Measurements from ENCODE around the gene WT1.

The WT1 gene

DNA sequence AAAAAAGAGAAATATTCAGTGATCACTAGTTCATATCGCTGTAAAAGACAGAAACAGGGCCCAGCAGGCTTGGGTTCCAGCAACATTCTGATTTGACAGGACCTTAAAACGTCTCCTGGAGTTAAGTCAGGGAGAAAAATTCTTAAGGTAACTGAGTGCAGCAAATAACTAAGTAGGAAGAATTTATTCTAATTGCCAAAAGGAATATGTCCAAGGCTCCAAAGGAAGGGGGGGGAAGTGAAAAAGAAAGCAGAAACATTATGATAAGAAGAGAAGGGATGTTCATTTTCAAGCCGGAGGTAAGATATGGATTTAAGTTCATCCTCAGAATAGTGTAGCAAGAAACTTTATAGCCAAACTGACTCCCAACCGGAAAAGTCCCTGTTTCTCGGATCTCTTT, 90.4 kb downstream of the WT1 start:
- H3K4me1 ChIP-seq (ENCODE audit: low read length), result no peaks in the 10 kb centered on the region
- no peak overlapping the region for H3K4me3 ChIP-seq (ENCODE audit: low read length)
- no peaks in the 10 kb centered on the region for H3K36me3 ChIP-seq (replicated peaks; ENCODE audit: low read depth, low read length)
- H3K9me3 ChIP-seq (ENCODE audit: insufficient read depth, low read length), result no peaks in the 10 kb centered on the region
- H3K27ac ChIP-seq (ENCODE audit: low read length), result no peak overlapping the region
- H3K9ac ChIP-seq (ENCODE audit: low read length), result no peak overlapping the region
- no peak overlapping the region for H2AFZ ChIP-seq (ENCODE audit: low read depth, low read length)
- no peak for TF ChIP-seq EZH2phosphoT487 (IDR thresholded peaks at IDR 0.05; ENCODE audit: low read depth)
- TF ChIP-seq, protein P1, sequence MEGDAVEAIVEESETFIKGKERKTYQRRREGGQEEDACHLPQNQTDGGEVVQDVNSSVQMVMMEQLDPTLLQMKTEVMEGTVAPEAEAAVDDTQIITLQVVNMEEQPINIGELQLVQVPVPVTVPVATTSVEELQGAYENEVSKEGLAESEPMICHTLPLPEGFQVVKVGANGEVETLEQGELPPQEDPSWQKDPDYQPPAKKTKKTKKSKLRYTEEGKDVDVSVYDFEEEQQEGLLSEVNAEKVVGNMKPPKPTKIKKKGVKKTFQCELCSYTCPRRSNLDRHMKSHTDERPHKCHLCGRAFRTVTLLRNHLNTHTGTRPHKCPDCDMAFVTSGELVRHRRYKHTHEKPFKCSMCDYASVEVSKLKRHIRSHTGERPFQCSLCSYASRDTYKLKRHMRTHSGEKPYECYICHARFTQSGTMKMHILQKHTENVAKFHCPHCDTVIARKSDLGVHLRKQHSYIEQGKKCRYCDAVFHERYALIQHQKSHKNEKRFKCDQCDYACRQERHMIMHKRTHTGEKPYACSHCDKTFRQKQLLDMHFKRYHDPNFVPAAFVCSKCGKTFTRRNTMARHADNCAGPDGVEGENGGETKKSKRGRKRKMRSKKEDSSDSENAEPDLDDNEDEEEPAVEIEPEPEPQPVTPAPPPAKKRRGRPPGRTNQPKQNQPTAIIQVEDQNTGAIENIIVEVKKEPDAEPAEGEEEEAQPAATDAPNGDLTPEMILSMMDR (IDR thresholded peaks at IDR 0.05; ENCODE audit: low read depth, low read length), result no peak
- no peaks in the 10 kb centered on the region for H4K20me1 ChIP-seq (ENCODE audit: insufficient read depth, low read length)
- H3K4me2 ChIP-seq (ENCODE audit: low read length), result no peak overlapping the region
- H3K79me2 ChIP-seq (ENCODE audit: low read length), result no peaks in the 10 kb centered on the region
- no peaks in the 10 kb centered on the region for H3K27me3 ChIP-seq (ENCODE audit: low read depth, low read length)

DNA sequence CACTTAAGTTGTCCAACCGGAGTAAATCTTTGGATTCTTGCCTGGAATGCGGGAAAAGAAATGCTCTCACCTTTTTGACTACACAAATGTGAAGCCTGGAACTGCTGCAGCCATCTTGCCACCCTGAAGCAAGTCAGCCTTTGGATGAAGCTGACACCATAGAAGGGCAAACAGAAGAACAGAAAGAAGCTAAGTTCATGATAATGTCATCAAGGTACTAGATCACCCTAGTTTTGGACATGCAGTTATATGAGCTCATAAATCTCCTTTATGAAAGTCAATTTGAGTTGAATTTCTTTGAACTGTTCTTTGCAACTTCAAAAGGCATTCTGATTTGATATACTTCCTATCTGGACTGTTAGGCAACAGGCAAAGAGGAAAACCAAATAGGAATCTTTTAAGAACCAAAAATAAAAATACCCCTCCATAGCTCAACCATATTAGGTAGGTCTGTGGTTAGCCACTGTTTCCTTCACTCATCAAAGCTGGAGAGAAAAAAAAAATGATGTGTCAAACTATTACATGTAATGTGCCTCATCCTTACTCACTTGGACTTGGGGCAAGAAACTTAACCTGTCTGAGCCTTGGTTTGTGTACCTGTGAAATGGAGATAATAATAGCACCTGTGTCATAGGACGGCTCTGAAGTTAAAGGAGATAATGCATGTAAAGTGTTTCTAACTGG, 91.9 kb downstream of the WT1 start:
- H3K4me2 ChIP-seq (ENCODE audit: low read length), result no peak overlapping the region
- H3K4me1 ChIP-seq (ENCODE audit: low read length), result no peaks in the 10 kb centered on the region
- TF ChIP-seq EZH2phosphoT487 (IDR thresholded peaks at IDR 0.05; ENCODE audit: low read depth), result no peak
- TF ChIP-seq, protein P1 (IDR thresholded peaks at IDR 0.05; ENCODE audit: low read depth, low read length), result no peak

DNA sequence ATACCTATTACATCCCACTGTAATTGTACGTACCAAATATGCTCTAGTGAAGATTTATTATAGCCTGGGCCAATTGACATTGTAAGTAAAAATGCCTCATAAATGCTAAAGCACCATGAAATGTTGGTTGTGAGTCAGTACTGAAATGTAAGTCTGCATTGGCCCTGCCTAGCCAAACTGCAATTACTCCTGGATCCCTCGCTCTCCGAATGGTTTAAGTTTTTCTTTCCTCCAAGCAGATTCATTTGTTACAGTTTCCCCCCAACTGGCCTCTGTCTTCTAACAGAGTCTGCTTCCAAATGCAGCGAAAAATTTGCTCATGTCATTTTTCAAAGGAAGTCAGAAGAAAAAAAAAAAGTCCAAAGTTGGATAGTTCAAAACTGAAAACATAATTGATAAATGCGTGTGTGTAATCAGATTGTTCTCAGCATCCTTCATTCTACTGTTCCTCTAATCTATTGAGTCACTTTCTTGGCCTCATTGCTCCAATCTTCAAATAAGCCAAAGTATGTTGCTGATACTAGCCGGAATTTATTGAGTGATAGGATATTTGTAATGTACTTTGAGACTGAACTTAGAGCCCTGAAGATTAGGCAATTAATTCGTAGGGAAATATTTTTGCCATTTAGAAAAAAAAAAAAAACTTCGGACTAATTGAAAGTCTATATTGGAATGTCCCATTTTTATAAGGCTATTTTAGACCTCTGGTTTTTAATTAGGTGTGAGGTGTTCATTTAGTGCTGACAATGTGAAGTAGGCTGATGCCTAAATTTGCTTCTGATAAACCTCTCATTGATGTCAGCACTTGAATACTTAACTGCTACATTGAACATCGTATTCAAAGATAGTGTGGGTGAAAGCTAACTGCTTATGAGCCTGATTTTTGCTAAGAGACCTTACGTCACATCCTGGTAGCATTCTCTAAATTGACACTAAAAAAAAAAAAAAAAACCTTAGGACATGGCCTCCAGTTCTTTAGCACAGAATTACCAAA, 93.4 kb downstream of the WT1 start:
- no peak overlapping the region for H3K4me3 ChIP-seq (ENCODE audit: low read length)
- H3K27me3 ChIP-seq (ENCODE audit: low read depth, low read length), result no peaks in the 10 kb centered on the region
- no peak overlapping the region for H2AFZ ChIP-seq (ENCODE audit: low read depth, low read length)
- TF ChIP-seq EZH2phosphoT487 (IDR thresholded peaks at IDR 0.05; ENCODE audit: low read depth), result no peak
- no peak overlapping the region for H3K4me2 ChIP-seq (ENCODE audit: low read length)
- no peaks in the 10 kb centered on the region for H3K79me2 ChIP-seq (ENCODE audit: low read length)
- H4K20me1 ChIP-seq (ENCODE audit: insufficient read depth, low read length), result no peaks in the 10 kb centered on the region
- H3K9ac ChIP-seq (ENCODE audit: low read length), result no peak overlapping the region
- H3K4me1 ChIP-seq (ENCODE audit: low read length), result no peaks in the 10 kb centered on the region
- no peak overlapping the region for H3K27ac ChIP-seq (ENCODE audit: low read length)
- H3K36me3 ChIP-seq (replicated peaks; ENCODE audit: low read depth, low read length), result no peaks in the 10 kb centered on the region
- H3K9me3 ChIP-seq (ENCODE audit: insufficient read depth, low read length), result no peaks in the 10 kb centered on the region

More for the DNA sequence above, 91.9 kb downstream of the WT1 start:
- Histone ChIP-seq H3K27me3 (ENCODE audit: low read depth, low read length) (no peaks in the 10 kb centered on the region), H3K27ac (ENCODE audit: low read length) (no peak overlapping the region), H3K9me3 (ENCODE audit: insufficient read depth, low read length) (no peaks in the 10 kb centered on the region), H3K36me3 (replicated peaks; ENCODE audit: low read depth, low read length) (no peaks in the 10 kb centered on the region), H4K20me1 (ENCODE audit: insufficient read depth, low read length) (no peaks in the 10 kb centered on the region), H3K79me2 (ENCODE audit: low read length) (no peaks in the 10 kb centered on the region), H3K9ac (ENCODE audit: low read length) (no peak overlapping the region), H2AFZ (ENCODE audit: low read depth, low read length) (no peak overlapping the region), H3K4me3 (ENCODE audit: low read length) (no peak overlapping the region)

DNA sequence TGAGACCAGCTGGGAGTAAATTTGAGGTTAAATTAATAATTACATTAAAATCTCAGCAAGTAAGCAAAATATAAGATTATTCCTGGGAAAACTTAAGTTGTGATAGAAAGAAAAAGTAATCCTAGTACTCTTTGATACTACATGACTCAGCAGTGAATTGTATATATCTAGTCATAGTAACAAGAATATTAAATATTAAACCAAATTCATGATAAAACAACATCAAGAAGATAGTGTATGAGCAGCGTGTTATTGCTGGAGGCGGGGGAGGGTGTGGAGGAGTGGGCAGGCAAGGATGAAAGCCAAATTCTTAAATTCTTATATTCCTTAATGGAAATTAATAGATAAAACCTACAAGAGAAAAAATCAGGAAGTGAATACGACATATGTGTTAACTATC, 95.2 kb downstream of the WT1 start:
- H3K9me3 ChIP-seq (ENCODE audit: insufficient read depth, low read length), result no peaks in the 10 kb centered on the region
- no peak for TF ChIP-seq EZH2phosphoT487 (IDR thresholded peaks at IDR 0.05; ENCODE audit: low read depth)
- H3K4me1 ChIP-seq (ENCODE audit: low read length), result no peaks in the 10 kb centered on the region
- no peaks in the 10 kb centered on the region for H3K27me3 ChIP-seq (ENCODE audit: low read depth, low read length)
- H3K4me2 ChIP-seq (ENCODE audit: low read length), result no peak overlapping the region
- H2AFZ ChIP-seq (ENCODE audit: low read depth, low read length), result no peak overlapping the region
- H4K20me1 ChIP-seq (ENCODE audit: insufficient read depth, low read length), result no peaks in the 10 kb centered on the region
- H3K79me2 ChIP-seq (ENCODE audit: low read length), result no peaks in the 10 kb centered on the region
- no peak overlapping the region for H3K27ac ChIP-seq (ENCODE audit: low read length)
- H3K4me3 ChIP-seq (ENCODE audit: low read length), result no peak overlapping the region
- no peak overlapping the region for H3K9ac ChIP-seq (ENCODE audit: low read length)
- no peaks in the 10 kb centered on the region for H3K36me3 ChIP-seq (replicated peaks; ENCODE audit: low read depth, low read length)

Measured in OCI-LY3 (cell line).